ENCODE data around the gene ZNF768. TPM values are rescaled to one million over a fixed set of nuclear protein-coding genes. Genes with fewer than 3 reads are reported as not detected.

Gene ZNF768
- polyA plus RNA-seq, 1 donor = 53.1 TPM

Other genes with a start within 250 kb of the ZNF768 start
- gene CD2BP2, start 171.3 kb downstream of the ZNF768 start, polyA plus RNA-seq = 43.5 TPM
- gene TBC1D10B, start 156.1 kb downstream of the ZNF768 start, polyA plus RNA-seq = 41.5 TPM
- 14.6 TPM for gene MYL11, start 151.8 kb downstream of the ZNF768 start, polyA plus RNA-seq
- 5.4 TPM for gene SEPTIN1, start 144.0 kb downstream of the ZNF768 start, polyA plus RNA-seq
- 6.4 TPM for gene ZNF48, start 131.1 kb downstream of the ZNF768 start, polyA plus RNA-seq
- 4.0 TPM for gene ZNF771, start 119.0 kb downstream of the ZNF768 start, polyA plus RNA-seq
- gene DCTPP1, start 96.5 kb downstream of the ZNF768 start, polyA plus RNA-seq = 41.6 TPM
- gene SEPHS2, start 80.7 kb downstream of the ZNF768 start, polyA plus RNA-seq = 85.3 TPM
- 3.8 TPM for gene ITGAL, start 53.8 kb downstream of the ZNF768 start, polyA plus RNA-seq
- gene ZNF747, start 8.3 kb upstream of the ZNF768 start, polyA plus RNA-seq = 9.4 TPM
- 21.2 TPM for gene ZNF764, start 31.8 kb upstream of the ZNF768 start, polyA plus RNA-seq
- 15.8 TPM for gene ZNF688, start 45.1 kb upstream of the ZNF768 start, polyA plus RNA-seq
- gene ZNF785, start 59.1 kb upstream of the ZNF768 start, polyA plus RNA-seq = 22.7 TPM
- 8.6 TPM for gene ZNF689, start 83.8 kb upstream of the ZNF768 start, polyA plus RNA-seq
- gene PRR14, start 124.4 kb upstream of the ZNF768 start, polyA plus RNA-seq = 35.0 TPM
- gene FBRS, start 131.9 kb upstream of the ZNF768 start, polyA plus RNA-seq = 97.6 TPM
- 36.8 TPM for gene SRCAP, start 172.6 kb upstream of the ZNF768 start, polyA plus RNA-seq
- gene PHKG2, start 221.9 kb upstream of the ZNF768 start, polyA plus RNA-seq = 38.2 TPM
- 4.2 TPM for gene CFAP119, start 235.5 kb upstream of the ZNF768 start, polyA plus RNA-seq
- gene RNF40, start 235.8 kb upstream of the ZNF768 start, polyA plus RNA-seq = 84.5 TPM

All from large intestine (tissue), 1 donor.